Stimulated activated CD8-positive, alpha-beta memory T cell treated with anti-CD3 and anti-CD28 coated beads, Interleukin-15, amount 100 ng/mL, for 48 hours (primary cell): Measurements from ENCODE around the gene MAVS.
A peak's percentile ranks its signal among the peaks of the same experiment; 100 is the strongest.
"Not testable (repeated sequence)": the region's sequence is repeated elsewhere in the genome, so short reads cannot be mapped to it uniquely, and the experiment has no call there.

Experiments
- DNase-seq, 2 donors: peaks; one replicate each; pipeline ENCODE4 v3.0.0-alpha.2; 2020; ENCODE audit warnings: low read depth in 2 of 2

Gene MAVS

GRCh38 chr20:3888622-3889488 lies 42.2 kb downstream of the MAVS start, which contains the start of gene PANK2:
PANK2 (plus strand) TSS chr20:3889387.
- peak; percentile 96 for DNase-seq

- DNase-seq: peak; percentile 40 to 50
These were observed 43.1 kb downstream of the MAVS start for GRCh38 chr20:3889489-3890397.

GRCh38 chr20:3890398-3890751 lies 43.7 kb downstream of the MAVS start:
- DNase-seq: no peak

GRCh38 chr20:3890999-3891929 lies 44.6 kb downstream of the MAVS start:
- no peak for DNase-seq

DNA sequence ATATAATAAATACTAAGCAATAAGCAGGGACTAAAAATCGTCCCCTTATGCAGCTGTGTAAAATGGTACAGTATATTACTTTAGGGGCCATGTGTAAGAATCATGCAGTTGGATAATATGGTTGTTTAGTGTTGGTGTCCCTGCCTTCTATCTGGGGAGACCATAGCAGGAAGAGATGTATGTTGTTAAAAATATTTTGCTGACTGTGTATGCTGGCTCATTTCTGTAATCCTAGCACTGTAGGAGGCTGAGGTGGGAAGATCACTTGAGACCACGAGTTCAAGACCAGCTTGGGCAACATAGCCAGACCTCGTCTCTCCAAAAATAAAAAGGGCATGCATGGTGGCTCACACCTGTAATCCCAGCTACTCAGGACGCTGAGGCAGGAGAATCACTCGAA lies 48.2 kb downstream of the MAVS start:
- no peak for DNase-seq

- no peak for DNase-seq
These were observed 49.7 kb downstream of the MAVS start for GRCh38 chr20:3896302-3896701.

DNA sequence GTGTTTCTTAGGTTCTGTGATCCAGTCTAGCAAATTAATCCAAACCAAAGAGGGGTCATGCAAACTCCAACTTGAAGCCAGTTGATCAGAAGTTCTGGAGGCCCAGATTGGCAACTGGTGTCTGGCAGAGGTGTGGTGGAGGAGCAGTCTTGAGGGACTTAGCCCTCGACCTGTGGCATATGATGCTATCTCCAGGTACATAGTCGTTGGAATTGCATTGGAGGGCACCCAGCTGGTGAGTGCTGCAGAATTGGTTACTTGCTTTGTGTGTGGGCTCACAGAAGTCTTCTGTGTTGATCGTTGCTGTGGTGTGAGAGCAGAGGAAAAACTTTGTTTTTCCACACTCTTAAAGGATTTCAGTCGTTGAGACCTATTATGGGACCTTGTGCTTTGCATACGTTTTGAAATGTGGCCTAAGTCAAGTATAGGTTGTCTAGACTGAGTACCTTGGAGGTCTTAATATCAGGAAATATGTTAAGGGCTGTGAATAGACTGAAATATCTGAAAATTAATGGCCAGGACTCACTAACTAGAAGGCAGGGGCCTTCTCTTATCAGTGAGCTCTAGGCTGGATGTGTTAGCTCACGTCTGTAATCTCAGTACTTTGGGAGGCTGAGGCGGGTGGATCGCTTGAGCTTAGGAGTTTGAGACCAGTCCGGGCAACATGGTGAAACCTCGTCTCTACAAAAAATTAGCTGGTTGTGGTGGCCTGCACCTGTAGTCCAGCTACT lies 50.4 kb downstream of the MAVS start:
- DNase-seq: no peak

DNA sequence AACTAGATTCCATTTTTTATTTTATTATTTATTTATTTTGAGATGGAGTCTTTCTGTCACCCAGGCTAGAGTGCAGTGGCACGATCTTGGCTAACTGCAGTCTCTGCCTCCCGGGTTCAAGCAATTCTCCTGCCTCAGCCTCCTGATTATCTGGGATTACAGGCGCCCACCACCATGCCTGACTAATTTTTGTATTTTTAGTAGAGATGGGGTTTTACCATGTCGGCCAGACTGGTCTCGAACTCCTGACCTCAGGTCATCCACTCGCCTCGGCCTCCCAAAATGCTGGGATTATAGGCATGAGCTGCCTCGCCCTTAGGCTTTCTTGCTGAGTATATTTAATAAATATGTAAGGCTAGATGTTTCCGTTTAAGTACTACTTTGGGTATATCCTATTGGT lies 51.5 kb downstream of the MAVS start:
- not testable (repeated sequence) for DNase-seq

- no peak for DNase-seq
These were observed 52.0 kb downstream of the MAVS start for GRCh38 chr20:3898639-3899038.

GRCh38 chr20:3900187-3900604 lies 53.6 kb downstream of the MAVS start:
- DNase-seq: no peak

GRCh38 chr20:3901028-3901705 lies 54.5 kb downstream of the MAVS start:
- no peak for DNase-seq

- no peak for DNase-seq
These were observed 55.2 kb downstream of the MAVS start for GRCh38 chr20:3901706-3902440.

DNA sequence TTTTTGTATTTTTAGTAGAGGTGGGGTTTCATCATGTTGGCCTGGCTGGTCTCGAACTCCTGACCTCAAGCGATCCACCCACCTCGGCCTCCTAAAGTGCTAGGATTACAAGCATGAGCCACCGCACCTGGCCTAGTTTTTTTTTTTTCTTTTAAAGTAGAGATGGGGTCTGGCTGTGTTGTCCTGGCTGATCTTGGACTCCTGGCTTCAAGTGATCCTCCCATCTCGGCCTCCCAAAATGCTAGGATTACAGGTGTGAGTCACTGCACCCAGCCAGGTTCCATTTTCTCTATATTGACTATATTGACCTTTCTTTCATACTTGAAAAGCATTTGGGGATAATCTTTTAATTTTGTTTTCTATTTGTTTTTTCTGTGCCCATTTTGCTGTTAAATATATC lies 55.8 kb downstream of the MAVS start:
- no peak for DNase-seq

DNA sequence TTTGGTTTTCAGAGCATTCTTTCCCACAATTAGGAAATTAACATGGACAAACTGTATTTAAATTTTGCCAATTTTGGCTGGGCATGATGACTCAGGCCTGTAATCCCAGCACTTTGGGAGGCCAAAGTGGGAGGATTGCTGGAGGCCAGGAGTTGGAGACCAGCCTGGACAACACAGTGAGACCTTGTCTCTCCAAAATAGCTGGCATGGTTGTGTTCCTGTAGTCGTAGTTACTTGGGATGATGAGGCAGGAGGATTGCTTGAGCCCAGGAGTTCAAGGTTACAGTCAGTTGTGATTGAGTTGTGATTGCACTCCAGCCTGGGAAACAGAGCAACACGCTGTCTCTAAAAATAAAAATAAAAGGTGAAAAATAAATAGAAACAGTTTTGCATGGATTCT lies 57.6 kb downstream of the MAVS start:
- DNase-seq: no peak

GRCh38 chr20:3904857-3905256 lies 58.2 kb downstream of the MAVS start:
- DNase-seq: no peak

DNA sequence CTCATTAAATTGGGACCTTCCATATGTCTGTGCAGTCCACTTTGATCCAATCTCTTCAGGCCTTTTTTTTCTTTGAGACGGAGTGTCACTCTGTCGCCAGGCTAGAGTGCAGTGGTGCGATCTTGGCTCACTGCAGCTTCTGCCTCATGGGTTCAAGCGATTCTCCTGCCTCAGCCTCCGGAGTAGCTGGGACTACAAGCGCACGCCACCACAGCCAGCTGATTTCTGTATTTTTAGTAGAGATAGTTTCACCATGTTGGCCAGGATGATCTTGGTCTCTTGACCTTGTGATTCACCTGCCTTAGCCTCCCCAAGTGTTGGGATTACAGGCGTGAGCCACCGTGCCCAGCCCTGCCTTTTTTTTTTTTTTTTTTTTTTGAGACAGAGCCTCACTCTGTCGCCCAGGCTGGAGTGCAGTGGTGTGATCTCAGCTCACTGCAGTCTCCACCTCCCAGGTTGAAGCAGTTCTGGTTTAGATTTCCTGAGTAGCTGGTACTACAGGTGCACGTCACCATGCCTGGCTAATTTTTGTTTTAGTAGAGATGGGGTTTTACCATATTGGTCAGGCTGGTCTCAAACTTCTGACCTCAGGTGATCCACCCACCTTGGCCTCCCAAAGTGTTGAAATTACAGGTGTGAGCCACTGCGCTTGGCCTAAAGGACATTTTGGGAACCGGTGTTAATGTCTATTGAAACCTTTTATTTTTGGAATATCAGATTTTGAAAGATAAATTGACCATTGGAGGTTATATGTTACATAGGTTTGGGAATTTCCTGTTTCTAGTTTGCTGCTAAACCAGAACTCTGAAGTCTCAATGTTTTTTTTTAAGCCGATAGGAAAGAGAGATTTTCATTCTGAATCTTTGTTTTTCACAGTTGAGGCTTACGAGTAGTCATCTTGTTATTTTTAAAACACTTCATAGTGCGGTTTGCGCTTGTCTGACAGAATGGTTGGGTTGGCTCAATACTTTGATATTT lies 60.4 kb downstream of the MAVS start:
- peak; percentile 19 to 32 for DNase-seq

GRCh38 chr20:3908667-3909066 lies 62.0 kb downstream of the MAVS start:
- no peak for DNase-seq

GRCh38 chr20:3909952-3910366 lies 63.3 kb downstream of the MAVS start:
- DNase-seq: no peak
